Left ventricle myocardium inferior (tissue), 1 donor: ENCODE data around the gene OPTN. TPM values are rescaled to one million over a fixed set of nuclear protein-coding genes. Genes with fewer than 3 reads are reported as not detected.
A peak's percentile ranks its signal among the peaks of the same experiment; 100 is the strongest.
"Not testable (repeated sequence)": the region's sequence is repeated elsewhere in the genome, so short reads cannot be mapped to it uniquely, and the experiment has no call there.

Experiments
- DNase-seq: peaks from one replicate; pipeline ENCODE4 v3.0.0-alpha.2; 2020
- H3K27ac ChIP-seq: fragments of 200-600 bp; replicated peaks from 2 replicates; pipeline ENCODE4 v1.8.0; 2021
- H3K27me3 ChIP-seq: fragments of 200-600 bp; 2 replicates; pipeline ENCODE4 v1.8.0; 2021; ENCODE audit warnings: low read depth
- H3K36me3 ChIP-seq: fragments of 200-600 bp; 2 replicates; pipeline ENCODE4 v1.8.0; 2021
- H3K4me1 ChIP-seq: fragments of 200-600 bp; 2 replicates; pipeline ENCODE4 v1.8.0; 2021
- H3K4me3 ChIP-seq: fragments of 200-600 bp; 2 replicates; pipeline ENCODE4 v1.8.0; 2021; ENCODE audit warnings: mild to moderate bottlenecking, moderate library complexity
- H3K9me3 ChIP-seq: fragments of 200-600 bp; replicated peaks from 2 replicates; pipeline ENCODE4 v1.8.0; 2021
- CTCF ChIP-seq: fragments of 200-600 bp; IDR thresholded peaks from 2 replicates; pipeline ENCODE4 v1.8.0; 2021; ENCODE audit warnings: antibody characterized with exemption, mild to moderate bottlenecking, borderline replicate concordance
- intact Hi-C: fragments of 100-400 bp; cut with micrococcal nuclease; formaldehyde crosslinking; loops from one replicate; pipeline ENCODE4 v1.11.0; 2022
- total RNA-seq: library from RNA; stranded (reverse); fragmentation: NEBNext Ultra II Directional; extraction: Animal tissue kit (Norgen Biotek cat#: 25700); gene quantifications from one replicate; pipeline ENCODE4 v1.2.1, GENCODE V29; 2021
- donor health status: DM: no; HTN: yes; CAD: no; lungs with severe emphysema.

OPTN gene
- total RNA-seq, 1 donor from 2014 or later: 129 TPM

GRCh38 chr10:13072339-13072738, 27.6 kb upstream of the OPTN start:
- no peak for TF ChIP-seq CTCF
- Histone ChIP-seq H3K27me3 (peaks cover 19% of the 10 kb centered on the region), H3K27ac (no peak overlapping the region), H3K9me3 (no peaks in the 10 kb centered on the region), H3K4me3 (no peak overlapping the region), H3K36me3 (no peaks in the 10 kb centered on the region), H3K4me1 (no peaks in the 10 kb centered on the region)
- DNase-seq: no peak
- intact Hi-C loops: no loop called here

GRCh38 chr10:13074563-13075451, 25.2 kb upstream of the OPTN start:
- H3K4me3 ChIP-seq: no peak overlapping the region
- no peak overlapping the region for H3K27ac ChIP-seq
- intact Hi-C loops: no loop called here
- H3K36me3 ChIP-seq: no peaks in the 10 kb centered on the region
- peak; percentile 52 for DNase-seq
- no peaks in the 10 kb centered on the region for H3K4me1 ChIP-seq
- H3K9me3 ChIP-seq: peaks cover 16% of the 10 kb centered on the region
- H3K27me3 ChIP-seq: peaks cover 19% of the 10 kb centered on the region
- peak; percentile 86 for TF ChIP-seq CTCF

- H3K9me3 ChIP-seq: peaks cover 59% of the 10 kb centered on the region
- no peak for DNase-seq
- no peak overlapping the region for H3K27ac ChIP-seq
- H3K27me3 ChIP-seq: peaks cover 15% of the 10 kb centered on the region
- no peaks in the 10 kb centered on the region for H3K4me1 ChIP-seq
- intact Hi-C loops: no loop called here
- H3K36me3 ChIP-seq: no peaks in the 10 kb centered on the region
- TF ChIP-seq CTCF: no peak
- H3K4me3 ChIP-seq: no peak overlapping the region
Measured at GRCh38 chr10:13078912-13079775, 20.8 kb upstream of the OPTN start.

GRCh38 chr10:13079776-13080050, 20.2 kb upstream of the OPTN start:
- H3K36me3 ChIP-seq: no peaks in the 10 kb centered on the region
- no peak overlapping the region for H3K27ac ChIP-seq
- no peak for TF ChIP-seq CTCF
- H3K4me3 ChIP-seq: no peak overlapping the region
- intact Hi-C loops: no loop called here
- peaks cover 65% of the 10 kb centered on the region for H3K9me3 ChIP-seq
- DNase-seq: no peak
- H3K4me1 ChIP-seq: no peaks in the 10 kb centered on the region
- H3K27me3 ChIP-seq: peaks cover 15% of the 10 kb centered on the region

- peaks cover 71% of the 10 kb centered on the region for H3K9me3 ChIP-seq
- no peaks in the 10 kb centered on the region for H3K4me1 ChIP-seq
- TF ChIP-seq CTCF: no peak
- H3K4me3 ChIP-seq: no peak overlapping the region
- peaks cover 7% of the 10 kb centered on the region for H3K27me3 ChIP-seq
- no peak overlapping the region for H3K27ac ChIP-seq
- H3K36me3 ChIP-seq: no peaks in the 10 kb centered on the region
- intact Hi-C loops: no loop called here
- no peak for DNase-seq
Measured at GRCh38 chr10:13080643-13081042, 19.3 kb upstream of the OPTN start.

- H3K27ac ChIP-seq, intact Hi-C loops, DNase-seq, H3K4me3 ChIP-seq, H3K4me1 ChIP-seq, H3K36me3 ChIP-seq, H3K27me3 ChIP-seq: not testable (repeated sequence)
- H3K9me3 ChIP-seq: peaks cover 65% of the 10 kb centered on the region
Measured at GRCh38 chr10:13083700-13084099, 16.3 kb upstream of the OPTN start.
